Germinal center (tissue), 1 donor: ENCODE data around the gene NAA60.
"Not testable (repeated sequence)": the region's sequence is repeated elsewhere in the genome, so short reads cannot be mapped to it uniquely, and the experiment has no call there.

Experiments
- DNase-seq: peaks from one replicate; pipeline ENCODE4 v3.0.0; 2012; ENCODE audit warnings: mixed read lengths, low spot score

NAA60 gene

GRCh38 chr16:3511286-3512180 lies 68.1 kb downstream of the NAA60 start:
- DNase-seq, result no peak

GRCh38 chr16:3513892-3514583 lies 70.6 kb downstream of the NAA60 start:
- DNase-seq, result no peak

GRCh38 chr16:3514621-3515020 lies 71.1 kb downstream of the NAA60 start:
- no peak for DNase-seq

- DNase-seq, result no peak
Observed at GRCh38 chr16:3515897-3516296, 72.4 kb downstream of the NAA60 start.

DNA sequence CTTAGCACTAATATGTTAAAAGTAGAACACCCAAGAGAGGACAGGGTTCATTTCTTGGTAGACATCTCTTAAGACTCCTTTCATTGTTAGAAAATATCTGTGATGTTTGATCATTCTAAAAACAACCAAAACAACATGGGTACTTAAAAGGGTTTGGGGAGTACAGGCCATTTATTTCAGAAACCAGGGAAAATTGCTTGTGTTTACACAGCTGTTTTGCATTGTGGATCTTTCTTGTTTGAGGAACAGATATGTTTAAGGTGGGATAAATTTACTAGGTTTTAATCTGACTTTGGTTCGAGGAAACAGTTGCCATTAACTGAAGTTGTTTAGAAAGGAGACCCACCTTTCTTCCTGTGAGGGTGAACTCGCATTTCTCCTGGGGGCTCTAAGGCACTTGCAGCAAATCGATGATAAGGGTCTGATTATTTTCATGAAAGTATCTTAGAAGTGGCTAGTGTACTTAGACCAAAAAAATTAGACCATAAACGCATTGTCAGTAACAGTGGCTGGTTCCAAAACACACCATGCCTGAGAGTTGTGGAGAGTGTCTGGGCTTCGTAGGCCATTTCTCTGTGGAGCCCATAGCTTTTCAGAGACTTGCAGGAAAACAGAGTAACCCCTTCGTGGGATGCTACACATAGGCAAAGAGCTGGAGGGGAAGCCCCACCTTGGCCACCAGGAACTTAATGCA lies 75.0 kb downstream of the NAA60 start:
- no peak for DNase-seq

DNA sequence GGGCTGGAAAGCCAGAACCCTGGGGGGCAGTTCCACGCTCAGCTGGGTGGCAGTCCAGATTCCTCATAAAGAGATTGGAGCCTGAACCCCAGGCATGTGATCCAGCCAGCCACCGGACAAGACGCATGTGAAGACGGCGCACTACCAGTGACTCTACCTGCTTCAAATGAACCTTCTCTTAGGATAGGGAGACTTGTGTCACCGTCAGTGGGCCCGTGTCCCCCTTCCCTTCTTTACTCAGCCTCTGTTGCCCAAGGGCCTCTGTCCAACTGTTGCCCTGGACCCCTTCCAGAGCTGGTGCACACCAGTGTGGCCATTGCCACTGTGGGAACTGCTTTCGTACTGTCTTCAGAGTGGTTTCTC lies 75.5 kb downstream of the NAA60 start:
- DNase-seq, result no peak

- no peak for DNase-seq
Observed at GRCh38 chr16:3519581-3519980, 76.1 kb downstream of the NAA60 start.

GRCh38 chr16:3520413-3520812 lies 76.9 kb downstream of the NAA60 start:
- no peak for DNase-seq

GRCh38 chr16:3520841-3521240 lies 77.4 kb downstream of the NAA60 start:
- no peak for DNase-seq

- no peak for DNase-seq
Observed at GRCh38 chr16:3523281-3523680, 79.8 kb downstream of the NAA60 start.

DNA sequence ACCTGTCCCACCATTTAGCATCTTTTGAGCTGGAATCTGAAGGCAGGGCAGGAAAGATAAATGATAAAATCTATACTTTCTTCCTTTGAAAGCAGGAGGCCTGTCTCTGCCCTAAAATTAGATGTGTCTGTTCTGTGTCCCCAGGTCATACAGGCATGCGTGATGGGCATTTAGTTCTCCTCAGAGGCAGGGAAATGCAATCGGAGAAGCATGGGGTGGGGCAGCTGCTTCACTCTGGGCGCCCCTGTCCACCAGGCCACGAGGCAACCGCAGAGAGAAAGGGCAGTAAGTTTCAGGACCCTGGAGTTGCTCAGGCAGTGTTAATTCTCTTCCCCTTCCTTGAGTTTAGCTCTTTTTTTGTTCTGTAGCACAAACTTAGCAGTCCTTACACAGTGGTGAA lies 82.5 kb downstream of the NAA60 start:
- no peak for DNase-seq

GRCh38 chr16:3527216-3527829 lies 83.8 kb downstream of the NAA60 start:
- DNase-seq, result not testable (repeated sequence)

DNA sequence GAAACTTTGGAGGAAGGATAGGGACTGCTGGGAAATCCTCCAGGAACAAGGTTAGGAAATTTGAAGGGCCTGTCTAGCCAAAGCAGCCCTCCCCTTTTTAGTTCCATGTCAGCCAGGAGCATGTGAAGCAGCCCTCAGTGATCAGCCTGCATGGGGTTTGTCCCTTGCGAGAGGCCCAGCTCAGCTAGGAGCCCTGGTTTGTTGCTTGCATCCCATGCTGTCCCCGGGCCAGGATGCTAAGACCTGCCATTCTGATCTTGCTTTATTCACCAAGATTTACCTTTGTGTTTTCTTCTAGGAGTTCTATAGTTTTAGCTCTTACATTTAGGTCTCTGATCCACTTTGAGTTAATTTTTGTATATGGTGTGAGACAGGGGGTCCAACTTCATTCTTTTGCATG lies 84.9 kb downstream of the NAA60 start:
- no peak for DNase-seq

DNA sequence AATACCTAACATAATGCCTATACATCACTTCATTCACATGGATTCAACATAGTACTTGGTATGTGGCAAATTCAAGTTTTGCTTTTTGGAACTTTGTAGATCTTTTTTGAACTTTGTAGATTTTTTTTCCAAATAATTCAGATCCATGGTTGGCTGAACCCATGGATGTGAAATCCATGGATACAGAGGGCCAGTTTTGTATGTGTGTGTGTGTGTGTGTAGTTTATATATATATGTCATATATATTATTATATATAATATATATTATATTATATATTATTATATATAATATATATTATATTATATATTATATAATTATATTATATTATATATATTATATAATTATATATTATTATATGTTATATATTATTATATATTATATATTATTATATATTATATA lies 85.7 kb downstream of the NAA60 start:
- DNase-seq, result no peak

DNA sequence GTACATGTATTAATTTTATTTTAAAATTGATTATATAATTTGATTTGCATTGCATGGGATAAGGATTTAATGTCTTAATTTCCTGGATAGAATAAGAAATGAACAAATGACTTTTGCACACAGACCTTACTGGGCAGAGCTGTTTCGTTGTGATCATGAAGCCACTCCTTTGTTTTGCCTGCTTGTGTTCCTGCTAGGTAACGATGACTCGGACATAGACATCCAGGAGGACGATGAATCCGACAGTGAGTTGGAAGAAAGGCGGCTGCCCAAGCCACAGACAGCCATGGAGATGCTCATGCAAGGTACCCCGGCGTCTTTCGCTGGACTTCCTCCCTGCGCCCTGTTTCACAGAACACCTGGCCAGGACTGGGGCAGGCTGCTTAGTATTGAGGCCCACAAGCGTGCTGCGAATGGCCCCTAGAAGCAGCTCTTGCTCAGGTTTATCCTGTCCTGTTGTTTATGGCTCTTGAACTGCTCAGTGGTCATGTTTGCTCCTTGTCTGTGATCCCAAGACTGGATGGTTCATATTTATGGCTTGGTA lies 87.0 kb downstream of the NAA60 start:
- no peak for DNase-seq

GRCh38 chr16:3532741-3533140 lies 89.3 kb downstream of the NAA60 start:
- DNase-seq, result no peak

DNA sequence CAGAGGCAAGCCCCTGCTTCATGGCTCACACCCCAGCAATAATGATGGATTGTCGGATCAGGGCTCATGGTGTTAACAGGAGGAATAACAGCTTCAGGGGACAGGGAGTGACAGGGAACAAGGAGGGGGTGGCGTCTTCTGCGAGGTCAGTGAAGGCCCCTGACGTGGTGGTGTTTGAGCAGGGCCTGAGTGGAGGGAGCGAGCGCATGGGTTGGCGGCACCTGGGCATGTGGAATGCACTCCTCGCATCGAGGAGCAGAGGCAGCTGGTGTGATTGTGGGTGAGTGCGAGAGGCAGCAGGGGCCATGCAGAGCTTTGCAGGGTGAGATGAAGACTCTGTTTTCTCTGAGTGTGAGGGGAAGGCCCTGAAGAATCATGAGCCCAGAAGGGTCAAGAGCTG lies 90.6 kb downstream of the NAA60 start:
- DNase-seq, result no peak

DNA sequence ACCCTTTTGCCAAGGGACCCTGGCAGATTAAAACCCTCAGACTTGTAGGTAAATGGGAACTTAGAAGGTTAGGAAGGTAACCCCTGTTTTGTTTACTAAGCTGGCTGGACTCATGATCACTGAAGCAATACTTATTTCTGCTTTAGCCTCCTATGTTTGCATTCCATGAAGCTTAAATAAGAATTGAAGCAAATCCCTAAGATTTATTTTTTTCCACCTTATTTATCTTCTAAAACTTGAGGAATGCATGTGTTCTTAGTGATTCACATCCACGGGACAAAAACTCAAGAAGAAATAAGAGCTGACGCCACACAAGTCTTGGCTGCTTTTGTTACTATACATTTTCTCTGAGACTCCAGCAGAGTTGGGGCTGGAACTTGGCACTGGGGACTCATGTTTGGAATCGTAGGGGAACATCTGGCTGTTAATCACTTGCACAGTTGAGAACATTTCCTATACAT lies 92.8 kb downstream of the NAA60 start:
- DNase-seq, result no peak
